Choroid plexus epithelial cell (primary cell): ENCODE data around the gene CHST11.

Experiments
- DNase-seq: peaks from one replicate; pipeline ENCODE4 v3.0.0-alpha.2; 2010; ENCODE audit warnings: low read depth
- H3K4me3 ChIP-seq: 2 replicates; pipeline ENCODE4 v1.5.1; 2011; ENCODE audit warnings: low read depth, mild to moderate bottlenecking, control low read depth, low read length, moderate library complexity
- TF ChIP-seq, protein P1 (sequence below): conservative IDR thresholded peaks from 2 replicates; pipeline ENCODE4 v1.5.1; 2011; ENCODE audit warnings: low read depth, mild to moderate bottlenecking, control low read depth, inconsistent platforms, low read length, moderate library complexity

The CHST11 gene

DNA sequence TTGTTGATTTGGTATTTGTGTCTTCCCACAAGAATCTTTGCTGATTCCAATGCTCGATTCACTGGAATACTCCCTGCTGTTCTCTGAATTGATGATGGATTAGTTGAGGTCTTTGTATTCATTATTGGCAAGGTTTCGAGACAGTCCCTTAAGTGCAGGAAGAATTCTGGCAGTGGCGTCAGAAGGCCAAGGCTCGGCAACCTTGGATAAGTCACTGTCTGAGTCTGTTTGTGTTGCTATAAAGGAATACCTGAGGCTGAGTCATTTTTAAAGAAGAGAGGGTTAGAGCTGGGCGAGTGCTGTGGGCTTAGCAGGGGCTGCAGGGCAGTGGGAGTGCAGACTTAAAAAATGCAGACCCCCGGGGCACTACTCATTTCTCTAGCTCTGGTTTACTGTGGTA is 56.9 kb downstream of the CHST11 start:
- no peak for DNase-seq
- no peak overlapping the region for H3K4me3 ChIP-seq
- TF ChIP-seq, protein P1, sequence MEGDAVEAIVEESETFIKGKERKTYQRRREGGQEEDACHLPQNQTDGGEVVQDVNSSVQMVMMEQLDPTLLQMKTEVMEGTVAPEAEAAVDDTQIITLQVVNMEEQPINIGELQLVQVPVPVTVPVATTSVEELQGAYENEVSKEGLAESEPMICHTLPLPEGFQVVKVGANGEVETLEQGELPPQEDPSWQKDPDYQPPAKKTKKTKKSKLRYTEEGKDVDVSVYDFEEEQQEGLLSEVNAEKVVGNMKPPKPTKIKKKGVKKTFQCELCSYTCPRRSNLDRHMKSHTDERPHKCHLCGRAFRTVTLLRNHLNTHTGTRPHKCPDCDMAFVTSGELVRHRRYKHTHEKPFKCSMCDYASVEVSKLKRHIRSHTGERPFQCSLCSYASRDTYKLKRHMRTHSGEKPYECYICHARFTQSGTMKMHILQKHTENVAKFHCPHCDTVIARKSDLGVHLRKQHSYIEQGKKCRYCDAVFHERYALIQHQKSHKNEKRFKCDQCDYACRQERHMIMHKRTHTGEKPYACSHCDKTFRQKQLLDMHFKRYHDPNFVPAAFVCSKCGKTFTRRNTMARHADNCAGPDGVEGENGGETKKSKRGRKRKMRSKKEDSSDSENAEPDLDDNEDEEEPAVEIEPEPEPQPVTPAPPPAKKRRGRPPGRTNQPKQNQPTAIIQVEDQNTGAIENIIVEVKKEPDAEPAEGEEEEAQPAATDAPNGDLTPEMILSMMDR = no peak

DNA sequence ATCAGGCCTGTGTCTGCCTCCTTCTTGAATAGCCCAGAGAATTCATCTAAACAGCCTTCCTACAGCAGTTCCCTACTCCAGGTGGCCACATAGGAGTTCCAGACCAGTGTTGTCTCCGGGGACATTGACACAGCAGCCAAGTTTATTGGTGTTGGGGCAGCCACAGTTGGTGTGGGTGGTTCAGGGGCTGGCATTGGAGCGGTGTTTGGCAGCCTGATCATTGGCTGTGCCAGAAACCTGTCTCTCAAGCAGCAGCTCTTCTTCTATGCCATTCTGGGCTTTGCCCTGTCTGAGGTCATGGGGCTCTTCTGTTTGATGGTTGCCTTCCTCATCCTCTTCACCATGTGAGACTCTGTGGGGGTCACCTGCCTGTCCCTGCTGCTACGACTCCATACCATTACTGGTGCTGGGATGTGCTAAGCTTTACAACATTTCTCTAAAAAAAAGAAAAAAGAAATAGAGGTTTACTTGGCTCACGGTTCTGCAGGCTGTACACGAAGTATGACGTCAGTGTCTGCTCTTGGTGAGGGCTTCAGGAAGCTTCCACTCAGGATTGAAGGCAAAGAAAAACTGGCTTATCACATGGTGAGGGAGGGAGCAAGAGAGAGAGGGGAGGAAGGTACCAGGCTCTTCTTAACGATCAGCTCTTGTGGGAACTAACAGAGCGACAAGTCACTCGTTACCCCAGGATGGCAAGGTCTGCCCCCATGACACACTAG is 57.5 kb downstream of the CHST11 start:
- H3K4me3 ChIP-seq = no peak overlapping the region
- no peak for DNase-seq
- TF ChIP-seq, protein P1 = no peak

DNA sequence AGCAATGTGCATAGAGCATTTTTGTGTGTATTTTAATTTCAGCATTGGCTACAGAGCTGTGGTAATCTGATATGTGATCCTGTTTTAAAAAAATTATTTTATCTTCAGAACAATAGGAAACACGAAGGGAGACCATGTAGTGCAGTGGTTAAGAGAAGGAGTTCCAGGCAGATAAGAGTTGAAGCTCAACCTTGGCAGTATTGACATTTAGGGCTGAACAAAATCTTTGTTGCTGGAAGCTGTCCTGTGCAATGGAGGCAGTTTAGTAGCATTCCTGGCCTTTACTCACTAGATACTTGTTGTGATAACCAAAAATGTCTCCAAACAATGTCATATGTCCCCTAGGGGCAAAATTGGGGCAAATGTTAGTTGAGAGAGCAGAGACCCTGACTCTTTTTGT is 59.2 kb downstream of the CHST11 start:
- H3K4me3 ChIP-seq = no peak overlapping the region
- TF ChIP-seq, protein P1 = no peak
- no peak for DNase-seq

DNA sequence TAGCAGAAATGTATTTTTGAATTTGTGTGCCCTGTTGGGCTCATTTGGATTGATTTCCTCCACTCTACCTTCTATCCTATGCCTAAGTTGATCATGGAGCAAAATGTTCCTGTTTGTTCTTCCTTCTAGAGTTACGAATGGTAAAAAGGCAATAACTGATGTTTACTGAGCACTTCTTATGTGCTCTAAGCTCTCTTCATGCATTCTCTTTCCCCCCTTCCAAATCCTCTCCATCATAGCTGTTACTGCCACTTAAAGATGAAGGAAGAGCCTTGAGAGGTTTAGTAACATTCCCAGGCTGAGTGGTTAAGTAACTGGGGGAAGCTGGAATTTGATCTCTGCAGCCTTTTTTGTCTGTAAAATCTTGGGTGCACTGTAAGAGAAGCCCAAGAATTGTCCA is 60.1 kb downstream of the CHST11 start:
- TF ChIP-seq, protein P1 = no peak
- no peak for DNase-seq
- no peak overlapping the region for H3K4me3 ChIP-seq

DNA sequence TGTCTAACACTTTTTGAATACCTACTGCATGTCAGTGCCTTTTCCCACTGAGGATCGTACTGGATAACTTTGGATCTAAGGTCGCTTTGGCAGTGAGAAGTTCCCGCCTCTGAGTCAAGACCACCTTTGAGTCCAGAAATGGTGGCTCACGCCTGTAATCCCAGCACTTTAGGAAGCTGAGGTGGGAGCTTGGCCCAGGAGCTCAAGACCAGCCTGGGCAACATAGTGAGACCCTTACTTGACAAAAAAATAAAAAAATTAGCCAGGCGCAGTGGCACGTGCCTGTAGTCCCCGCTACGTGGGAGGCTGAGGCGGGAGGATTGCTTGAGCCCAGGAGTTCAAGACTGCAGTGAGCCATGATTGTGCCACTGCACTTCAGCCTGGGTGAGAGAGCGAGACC is 61.1 kb downstream of the CHST11 start:
- no peak for DNase-seq
- no peak overlapping the region for H3K4me3 ChIP-seq
- TF ChIP-seq, protein P1 = no peak

DNA sequence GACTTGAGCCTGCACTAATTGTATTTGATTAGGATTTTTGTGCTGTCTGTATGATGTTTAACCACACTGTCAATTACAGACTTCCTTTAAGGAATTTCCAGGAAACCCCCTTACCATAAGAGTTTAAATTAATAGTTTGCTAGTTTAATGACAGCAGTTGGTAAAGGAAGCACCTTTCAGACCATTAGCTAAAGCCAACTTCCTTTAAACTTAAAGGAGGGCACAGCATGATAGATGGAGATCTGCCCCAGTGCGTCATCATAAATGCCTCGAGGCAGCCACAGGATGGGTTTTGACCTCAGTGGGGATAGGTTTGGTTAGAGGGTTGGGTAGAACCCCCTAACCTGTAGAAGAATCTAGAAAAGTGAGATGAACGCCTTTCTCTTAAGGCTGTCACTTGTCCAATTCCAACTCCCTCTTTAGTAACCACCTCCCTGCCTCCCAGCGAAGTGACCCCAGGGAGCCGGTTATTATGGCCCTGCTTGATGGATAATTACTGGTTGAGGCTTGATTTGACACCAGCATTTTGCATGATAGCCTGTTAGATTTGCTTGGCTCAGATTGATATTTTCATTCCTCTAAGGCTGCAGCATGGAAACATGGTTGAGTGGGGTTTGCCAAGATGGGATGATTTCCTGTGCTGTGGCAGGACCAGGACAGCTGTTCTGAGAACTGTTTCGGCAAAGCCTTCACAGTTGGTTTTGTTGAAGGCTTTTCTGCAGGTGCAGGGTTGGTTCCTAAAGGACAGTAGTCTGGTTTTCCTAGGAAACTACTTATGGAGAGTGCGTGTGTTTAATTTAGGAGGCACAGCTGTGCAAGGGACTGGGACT is 62.7 kb downstream of the CHST11 start:
- TF ChIP-seq, protein P1 = no peak
- DNase-seq = no peak
- no peak overlapping the region for H3K4me3 ChIP-seq
